IMR-90 (cell line): ENCODE data around the gene SPTLC1. TPM values are rescaled to one million over a fixed set of nuclear protein-coding genes. Genes with fewer than 3 reads are reported as not detected.

Experiments
- ATAC-seq: fragments of 200-7000 bp; cut with Tn5 transposase; 2 replicates; pipeline ENCODE4 v1.9.1; 2020; ENCODE audit warnings: low read depth, mild to moderate bottlenecking, moderate library complexity
- BruUV-seq: library from RNA; stranded (reverse); fragments of 400-500 nt; replicated peaks from 2 replicates; lab custom pipeline; 2021; lab: Mats Ljungman, UMichigan
- CTCF ChIA-PET: fragments of 300-600 bp; formaldehyde crosslinking; extraction: SDS; loops from one replicate; lab custom pipeline; 2021; ENCODE audit warnings: antibody characterized with exemption; lab: Yijun Ruan, JAX
- POLR2A ChIA-PET: fragments of 300-600 bp; sonication (Branson Sonifier 250); formaldehyde crosslinking; loops from one replicate; lab custom pipeline; 2022; ENCODE audit warnings: antibody characterized with exemption; ENCODE audit not compliant: unreplicated experiment; lab: Charles Lee
- DNase-seq: peaks from one replicate; pipeline ENCODE4 v3.0.0; 2013
- H2AFZ ChIP-seq: replicated peaks from 2 replicates; pipeline ENCODE3; 2013; ENCODE audit warnings: low read length, mild to moderate bottlenecking; ENCODE audit not compliant: poor library complexity
- H2AK5ac ChIP-seq: 2 replicates; pipeline ENCODE4 v1.6.1; 2013; ENCODE audit warnings: low read depth, low read length, inconsistent platforms
- H2AK9ac ChIP-seq: replicated peaks from 2 replicates; pipeline ENCODE3; 2013; ENCODE audit warnings: mild to moderate bottlenecking, low read depth, low read length, moderate library complexity; ENCODE audit not compliant: poor library complexity
- H2BK120ac ChIP-seq: 2 replicates; pipeline ENCODE4 v1.6.1; 2013; ENCODE audit warnings: low read depth, low read length, inconsistent platforms
- H2BK15ac ChIP-seq: 3 replicates; pipeline ENCODE4 v1.6.1; 2013; ENCODE audit warnings: low read depth, low read length, inconsistent platforms
- H2BK20ac ChIP-seq: 2 replicates; pipeline ENCODE4 v1.6.1; 2013; ENCODE audit warnings: low read depth, mild to moderate bottlenecking, inconsistent platforms, low read length, moderate library complexity
- H2BK5ac ChIP-seq: 2 replicates; pipeline ENCODE4 v1.6.1; 2013; ENCODE audit warnings: mild to moderate bottlenecking, low read depth, low read length, inconsistent platforms; ENCODE audit not compliant: poor library complexity, severe bottlenecking
- H3K14ac ChIP-seq: replicated peaks from 2 replicates; pipeline ENCODE4 v1.6.1; 2013; ENCODE audit warnings: low read depth, low read length, inconsistent platforms
- H3K18ac ChIP-seq: 2 replicates; pipeline ENCODE4 v1.6.1; 2013; ENCODE audit warnings: low read depth, low read length, control low read depth
- H3K23ac ChIP-seq: 2 replicates; pipeline ENCODE4 v1.6.1; 2013; ENCODE audit warnings: low read depth, low read length, inconsistent platforms
- H3K27ac ChIP-seq: 2 replicates; pipeline ENCODE4 v1.5.1; 2013; ENCODE audit warnings: mild to moderate bottlenecking, control low read depth, low read length; ENCODE audit not compliant: insufficient read depth
- H3K27me3 ChIP-seq: 2 replicates; pipeline ENCODE4 v1.6.1; 2013; ENCODE audit warnings: low read length; ENCODE audit not compliant: control insufficient read depth, insufficient read depth
- H3K36me3 ChIP-seq: 2 replicates; pipeline ENCODE4 v1.6.1; 2013; ENCODE audit warnings: low read length, mixed read lengths; ENCODE audit not compliant: control insufficient read depth, insufficient read depth
- H3K4ac ChIP-seq: 2 replicates; pipeline ENCODE4 v1.6.1; 2013; ENCODE audit warnings: low read depth, low read length, inconsistent platforms
- H3K4me1 ChIP-seq: 2 replicates; pipeline ENCODE4 v1.6.1; 2013; ENCODE audit warnings: low read length, mixed read lengths; ENCODE audit not compliant: control insufficient read depth, insufficient read depth
- H3K4me2 ChIP-seq: 2 replicates; pipeline ENCODE4 v1.6.1; 2013; ENCODE audit warnings: low read depth, mild to moderate bottlenecking, control low read depth, low read length, moderate library complexity
- H3K4me3 ChIP-seq: 2 replicates; pipeline ENCODE4 v1.5.1; 2013; ENCODE audit warnings: low read depth, mild to moderate bottlenecking, control low read depth, low read length, moderate library complexity; ENCODE audit not compliant: insufficient read depth
- H3K56ac ChIP-seq: 2 replicates; pipeline ENCODE4 v1.6.1; 2013; ENCODE audit warnings: low read length, inconsistent platforms; ENCODE audit not compliant: insufficient read depth; ENCODE audit errors: extremely low read depth
- H3K79me1 ChIP-seq, 2 experiments: 2 replicates each; pipeline ENCODE4 v1.6.1; 2013; ENCODE audit warnings: low read length in 2 of 2, inconsistent platforms in 1 of 2, low read depth in 1 of 2
- H3K9ac ChIP-seq: 2 replicates; pipeline ENCODE4 v1.6.1; 2013; ENCODE audit warnings: low read depth, low read length, control low read depth
- H3K9me1 ChIP-seq: 2 replicates; pipeline ENCODE4 v1.6.1; 2013; ENCODE audit warnings: low read length, inconsistent platforms; ENCODE audit not compliant: insufficient read depth
- H3K9me3 ChIP-seq: 2 replicates; pipeline ENCODE4 v1.6.1; 2013; ENCODE audit warnings: low read length; ENCODE audit not compliant: control insufficient read depth, insufficient read depth
- H4K20me1 ChIP-seq: 2 replicates; pipeline ENCODE4 v1.6.1; 2013; ENCODE audit warnings: low read length, inconsistent platforms; ENCODE audit not compliant: insufficient read depth
- H4K5ac ChIP-seq: 2 replicates; pipeline ENCODE4 v1.6.1; 2013; ENCODE audit warnings: mild to moderate bottlenecking, low read depth, low read length, control low read depth
- H4K8ac ChIP-seq, 2 experiments: 2 replicates each; pipeline ENCODE4 v1.6.1; 2013; ENCODE audit warnings: low read depth in 2 of 2, low read length in 2 of 2, control low read depth in 1 of 2, inconsistent platforms in 1 of 2
- H4K91ac ChIP-seq: 2 replicates; pipeline ENCODE4 v1.6.1; 2013; ENCODE audit warnings: low read depth, low read length, inconsistent platforms; ENCODE audit not compliant: insufficient read depth
- BHLHE40 ChIP-seq: fragments of 150-350 bp; IDR thresholded peaks from 2 replicates; pipeline ENCODE4 v1.6.1; 2016; ENCODE audit warnings: mild to moderate bottlenecking, low read depth, low read length
- CEBPB ChIP-seq: IDR thresholded peaks from 2 replicates; pipeline ENCODE4 v1.6.1; 2012; ENCODE audit warnings: low read depth, low read length, improper control_type of control experiment
- CHD1 ChIP-seq: IDR thresholded peaks from 2 replicates; pipeline ENCODE4 v1.6.1; 2012; ENCODE audit warnings: low read depth, low read length, improper control_type of control experiment
- FOS ChIP-seq: fragments of 150-350 bp; IDR thresholded peaks from 2 replicates; pipeline ENCODE4 v1.6.1; 2016; ENCODE audit warnings: low read depth, low read length
- MAFK ChIP-seq: IDR thresholded peaks from 2 replicates; pipeline ENCODE4 v1.6.1; 2012; ENCODE audit warnings: low read depth, low read length, improper control_type of control experiment
- MXI1 ChIP-seq: IDR thresholded peaks from 2 replicates; pipeline ENCODE4 v1.6.1; 2012; ENCODE audit warnings: low read depth, mild to moderate bottlenecking, low read length, moderate library complexity, borderline replicate concordance
- POLR2A ChIP-seq: IDR thresholded peaks from 2 replicates; pipeline ENCODE4 v1.6.1; 2012; ENCODE audit warnings: mild to moderate bottlenecking, low read depth, low read length
- RAD21 ChIP-seq: IDR thresholded peaks from 2 replicates; pipeline ENCODE4 v1.6.1; 2012; ENCODE audit warnings: low read length, improper control_type of control experiment
- RCOR1 ChIP-seq: IDR thresholded peaks from 2 replicates; pipeline ENCODE4 v1.6.1; 2012; ENCODE audit warnings: mild to moderate bottlenecking, low read length, improper control_type of control experiment; ENCODE audit not compliant: insufficient replicate concordance
- RFX5 ChIP-seq: IDR thresholded peaks from 2 replicates; pipeline ENCODE4 v1.8.0; 2012; ENCODE audit warnings: low read depth, mild to moderate bottlenecking, low read length, moderate library complexity
- SMC3 ChIP-seq: fragments of 150-350 bp; IDR thresholded peaks from 2 replicates; pipeline ENCODE4 v1.6.1; 2016; ENCODE audit warnings: low read depth, mild to moderate bottlenecking, antibody characterized with exemption, low read length, moderate library complexity
- WGBS, 2 experiments: methylation state at CpG; one replicate each; pipeline versions ENCODE4 v1.1.5 to v1.1.7; 2013; ENCODE audit warnings: missing lambda C conversion rate in 2 of 2; ENCODE audit not compliant: insufficient read length in 1 of 2; ENCODE audit errors: extremely low coverage in 2 of 2; 5-methylcytosine and 5-hydroxymethylcytosine counted together
- dilution Hi-C: fragments of 300-500 bp; cut with HindIII; formaldehyde crosslinking; loops from one replicate; pipeline ENCODE4 v1.14.3; 2018; ENCODE audit warnings: low sequenced_read_pairs; ENCODE audit not compliant: unreplicated experiment
- in situ Hi-C: fragments of 300-500 bp; cut with MboI; formaldehyde crosslinking; loops from 3 replicates; pipeline ENCODE4 v1.14.3; 2019; ENCODE audit warnings: low sequenced_read_pairs, inconsistent platforms, mixed read lengths
- intact Hi-C: fragments of 100-400 bp; cut with micrococcal nuclease; formaldehyde crosslinking; loops from 2 replicates; pipeline ENCODE4 v1.10.0; 2022
- polyA plus RNA-seq, 3 experiments: library from polyadenylated mRNA; depleted of rRNA; stranded (reverse); fragments of >200 nt; gene quantifications; 2 replicates each; pipeline ENCODE4 v1.2.3, GENCODE V29; 2012; ENCODE audit warnings: low replicate concordance in 1 of 3
- total RNA-seq: library from RNA; depleted of rRNA; stranded (reverse); fragments of >200 nt; gene quantifications from 2 replicates; pipeline ENCODE4 v1.2.3, GENCODE V29; 2012
- TF ChIP-seq, protein P1 (sequence below): fragments of 150-350 bp; IDR thresholded peaks from 2 replicates; pipeline ENCODE4 v1.6.1; 2016; ENCODE audit warnings: low read depth, mild to moderate bottlenecking, low read length, moderate library complexity, borderline replicate concordance
- TF ChIP-seq, protein P2 (sequence below): conservative IDR thresholded peaks from 2 replicates; pipeline ENCODE4 v1.5.1; 2012; ENCODE audit warnings: mild to moderate bottlenecking, low read depth, low read length, improper control_type of control experiment
- TF ChIP-seq, protein P3 (sequence below): fragments of 150-350 bp; IDR thresholded peaks from 2 replicates; pipeline ENCODE4 v1.6.1; 2017; ENCODE audit warnings: mild to moderate bottlenecking, antibody characterized with exemption, low read length, low read depth

SPTLC1 gene
- total and polyA plus RNA-seq, 2 of the 4 experiments (the other 2 are of a cell fraction): 65.7 to 92.7 TPM

DNA sequence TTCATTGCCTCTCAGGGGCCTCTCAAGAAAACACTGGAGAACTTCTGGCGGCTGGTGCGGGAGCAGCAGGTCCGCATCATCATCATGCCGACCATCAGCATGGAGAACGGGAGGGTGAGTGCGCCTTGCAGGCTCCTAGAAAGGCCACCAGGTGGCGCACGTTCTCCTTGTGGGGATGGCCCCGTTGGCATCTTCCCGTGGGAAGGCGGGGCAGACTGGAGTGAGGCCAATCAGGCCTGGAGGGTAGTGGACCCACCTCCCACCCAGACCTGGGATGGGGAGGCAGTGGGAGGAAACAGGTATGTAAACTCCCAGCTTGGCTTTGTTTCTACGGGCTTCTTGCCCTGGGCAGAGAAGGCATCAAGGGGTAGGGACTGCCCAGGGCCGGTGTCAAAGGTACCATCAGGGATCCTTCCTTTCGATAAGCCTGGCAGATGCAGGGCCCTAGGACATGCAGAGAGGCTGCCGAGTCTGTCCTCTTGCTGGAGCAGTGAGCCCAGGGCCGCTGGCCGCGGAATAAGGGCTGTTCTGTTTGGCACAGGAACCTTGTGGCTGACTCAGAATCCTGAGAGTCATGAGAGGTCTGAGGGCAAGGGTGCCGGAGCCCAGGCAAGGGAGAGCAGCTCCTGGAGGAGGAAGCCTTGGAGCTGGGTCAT lies 18.9 kb upstream of the SPTLC1 start:
- Histone ChIP-seq H2BK20ac (peak overlapping the region; percentile 76), H2AK9ac (peak overlapping the region; percentile 44), H3K4me2 (peak overlapping the region; percentile 45), H2AK5ac (peak overlapping the region; percentile 59), H3K4me1 (peaks cover 15% of the 10 kb centered on the region), H4K20me1 (no peaks in the 10 kb centered on the region), H2BK15ac (peak overlapping the region; percentile 72; the same call in 2 of the 3 replicates), H3K79me1 (0 out of 4 replicates have a peak, but pooled peaks cover 0 to 6% of the 10 kb centered on the region in 2 experiments), H3K9me3 (no peaks in the 10 kb centered on the region), H3K23ac (peak overlapping the region; percentile 54; the same call in 1 of the 2 replicates), H3K4me3 (no peak overlapping the region), H3K18ac (peak overlapping the region; percentile 2; the same call in 1 of the 2 replicates), H3K4ac (peak overlapping the region; percentile 77), H3K36me3 (no peaks in the 10 kb centered on the region), H2BK120ac (peak overlapping the region; percentile 84), H2AFZ (peak overlapping the region; percentile 89), H3K9me1 (0 out of 2 replicates have a peak, but pooled peaks cover 3% of the 10 kb centered on the region), H4K91ac (peak overlapping the region; percentile 60), H3K27me3 (no peaks in the 10 kb centered on the region), H2BK5ac (peak overlapping the region; percentile 14), H3K27ac (peak overlapping the region; percentile 28), H3K9ac (0 out of 2 replicates have a peak overlapping the region, but pooled peaks have one; percentile 0), H4K5ac (peak overlapping the region; percentile 50), H4K8ac (peak overlapping the region; percentile 25 to 85), H3K56ac (no peak overlapping the region; the same call in 1 of the 2 replicates), H3K14ac (peak overlapping the region; percentile 50; the same call in 1 of the 2 replicates)
- BruUV-seq: no TSS peak
- ATAC-seq: peak; percentile 80
- intact Hi-C loops (loop anchor here (1.0 to 2.0 kb wide), 2 partner anchors 159 to 500 kb away; partner anchors contain the start of gene IARS1), dilution Hi-C loops (no loop called here), in situ Hi-C loops (loop anchor here (10.0 kb wide), 3 partner anchors 161 to 501 kb away; partner anchors contain the start of gene IARS1)
- 5% methylated on average over 13 of the region's 19 CpGs; no CpG with 5 or more reads in 1 of the 2 experiments for WGBS, 2 experiments
- peak; percentile 77 for DNase-seq
- POLR2A ChIA-PET: no interaction called here
- CTCF ChIA-PET: interaction anchor here (0.6 to 0.8 kb wide), 3 partner anchors 146 to 571 kb away, joined by 3 read pairs; no protein-coding TSS in a partner anchor
- TF ChIP-seq POLR2A (no peak), MAFK (no peak), RAD21 (peak; percentile 85), CEBPB (no peak), CHD1 (no peak), FOS (no peak), RFX5 (no peak), BHLHE40 (no peak), RCOR1 (no peak), MXI1 (0 out of 2 replicates have a peak, but pooled peaks have one; percentile 60), SMC3 (peak; percentile 81)
- TF ChIP-seq, protein P1, sequence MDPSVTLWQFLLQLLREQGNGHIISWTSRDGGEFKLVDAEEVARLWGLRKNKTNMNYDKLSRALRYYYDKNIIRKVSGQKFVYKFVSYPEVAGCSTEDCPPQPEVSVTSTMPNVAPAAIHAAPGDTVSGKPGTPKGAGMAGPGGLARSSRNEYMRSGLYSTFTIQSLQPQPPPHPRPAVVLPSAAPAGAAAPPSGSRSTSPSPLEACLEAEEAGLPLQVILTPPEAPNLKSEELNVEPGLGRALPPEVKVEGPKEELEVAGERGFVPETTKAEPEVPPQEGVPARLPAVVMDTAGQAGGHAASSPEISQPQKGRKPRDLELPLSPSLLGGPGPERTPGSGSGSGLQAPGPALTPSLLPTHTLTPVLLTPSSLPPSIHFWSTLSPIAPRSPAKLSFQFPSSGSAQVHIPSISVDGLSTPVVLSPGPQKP: no peak
- TF ChIP-seq, protein P2, sequence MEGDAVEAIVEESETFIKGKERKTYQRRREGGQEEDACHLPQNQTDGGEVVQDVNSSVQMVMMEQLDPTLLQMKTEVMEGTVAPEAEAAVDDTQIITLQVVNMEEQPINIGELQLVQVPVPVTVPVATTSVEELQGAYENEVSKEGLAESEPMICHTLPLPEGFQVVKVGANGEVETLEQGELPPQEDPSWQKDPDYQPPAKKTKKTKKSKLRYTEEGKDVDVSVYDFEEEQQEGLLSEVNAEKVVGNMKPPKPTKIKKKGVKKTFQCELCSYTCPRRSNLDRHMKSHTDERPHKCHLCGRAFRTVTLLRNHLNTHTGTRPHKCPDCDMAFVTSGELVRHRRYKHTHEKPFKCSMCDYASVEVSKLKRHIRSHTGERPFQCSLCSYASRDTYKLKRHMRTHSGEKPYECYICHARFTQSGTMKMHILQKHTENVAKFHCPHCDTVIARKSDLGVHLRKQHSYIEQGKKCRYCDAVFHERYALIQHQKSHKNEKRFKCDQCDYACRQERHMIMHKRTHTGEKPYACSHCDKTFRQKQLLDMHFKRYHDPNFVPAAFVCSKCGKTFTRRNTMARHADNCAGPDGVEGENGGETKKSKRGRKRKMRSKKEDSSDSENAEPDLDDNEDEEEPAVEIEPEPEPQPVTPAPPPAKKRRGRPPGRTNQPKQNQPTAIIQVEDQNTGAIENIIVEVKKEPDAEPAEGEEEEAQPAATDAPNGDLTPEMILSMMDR: peak; percentile 93
- TF ChIP-seq, protein P3, sequence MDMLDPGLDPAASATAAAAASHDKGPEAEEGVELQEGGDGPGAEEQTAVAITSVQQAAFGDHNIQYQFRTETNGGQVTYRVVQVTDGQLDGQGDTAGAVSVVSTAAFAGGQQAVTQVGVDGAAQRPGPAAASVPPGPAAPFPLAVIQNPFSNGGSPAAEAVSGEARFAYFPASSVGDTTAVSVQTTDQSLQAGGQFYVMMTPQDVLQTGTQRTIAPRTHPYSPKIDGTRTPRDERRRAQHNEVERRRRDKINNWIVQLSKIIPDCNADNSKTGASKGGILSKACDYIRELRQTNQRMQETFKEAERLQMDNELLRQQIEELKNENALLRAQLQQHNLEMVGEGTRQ: no peak
